Astrocyte (in vitro differentiated cells and primary cell): Measurements from ENCODE around the gene PRKCD. TPM values are rescaled to one million over a fixed set of nuclear protein-coding genes. Genes with fewer than 3 reads are reported as not detected.

Experiments
- DNase-seq: peaks from one replicate; pipeline ENCODE4 v3.0.0-alpha.2; 2010; ENCODE audit warnings: low read depth
- FAIRE-seq: peaks from 2 replicates; lab custom pipeline; 2011; peaks lifted over from hg19 to GRCh38; lab: Jason Lieb, UNC
- H2AFZ ChIP-seq: 2 replicates; pipeline ENCODE4 v1.6.0; 2012; ENCODE audit warnings: low read depth, low read length, inconsistent platforms
- H3K27ac ChIP-seq: 2 replicates; pipeline ENCODE4 v1.5.1; 2011; ENCODE audit warnings: low read depth, low read length, inconsistent platforms
- H3K27me3 ChIP-seq: 2 replicates; pipeline ENCODE4 v1.6.0; 2011; ENCODE audit warnings: low read length, inconsistent platforms; ENCODE audit not compliant: insufficient read depth
- H3K36me3 ChIP-seq: 2 replicates; pipeline ENCODE4 v1.5.1; 2011; ENCODE audit warnings: low read length, inconsistent platforms; ENCODE audit not compliant: insufficient read depth
- H3K4me1 ChIP-seq: 2 replicates; pipeline ENCODE4 v1.5.1; 2011; ENCODE audit warnings: low read length, inconsistent platforms; ENCODE audit not compliant: insufficient read depth
- H3K4me2 ChIP-seq: 2 replicates; pipeline ENCODE4 v1.6.0; 2012; ENCODE audit warnings: low read length, inconsistent platforms
- H3K4me3 ChIP-seq: 2 replicates; pipeline ENCODE4 v1.5.1; 2011; ENCODE audit warnings: low read depth, mild to moderate bottlenecking, low read length, inconsistent platforms; ENCODE audit not compliant: insufficient read depth
- H3K79me2 ChIP-seq: 2 replicates; pipeline ENCODE4 v1.6.0; 2012; ENCODE audit warnings: mild to moderate bottlenecking, low read length, inconsistent platforms; ENCODE audit not compliant: insufficient read depth
- H3K9ac ChIP-seq: 2 replicates; pipeline ENCODE4 v1.6.0; 2012; ENCODE audit warnings: mild to moderate bottlenecking, low read length, inconsistent platforms
- H3K9me3 ChIP-seq: 2 replicates; pipeline ENCODE4 v1.5.1; 2012; ENCODE audit warnings: low read depth, mild to moderate bottlenecking, low read length, inconsistent platforms; ENCODE audit not compliant: insufficient read depth
- H4K20me1 ChIP-seq: 2 replicates; pipeline ENCODE4 v1.6.0; 2012; ENCODE audit warnings: low read length, inconsistent platforms; ENCODE audit not compliant: insufficient read depth
- H3K27ac Mint-ChIP-seq: one replicate; pipeline ENCODE4 v1.8.0; 2021; ENCODE audit warnings: mild to moderate bottlenecking, mixed read lengths; ENCODE audit not compliant: unreplicated experiment
- H3K27me3 Mint-ChIP-seq: one replicate; pipeline ENCODE4 v1.8.0; 2021; ENCODE audit warnings: low read depth, mixed read lengths; ENCODE audit not compliant: unreplicated experiment
- H3K36me3 Mint-ChIP-seq: one replicate; pipeline ENCODE4 v1.8.0; 2021; ENCODE audit warnings: low read depth, mixed read lengths; ENCODE audit not compliant: unreplicated experiment
- H3K4me1 Mint-ChIP-seq: one replicate; pipeline ENCODE4 v1.8.0; 2021; ENCODE audit warnings: low read depth, mixed read lengths; ENCODE audit not compliant: unreplicated experiment
- H3K4me3 Mint-ChIP-seq: one replicate; pipeline ENCODE4 v1.8.0; 2021; ENCODE audit warnings: mild to moderate bottlenecking, moderate library complexity, mixed read lengths; ENCODE audit not compliant: unreplicated experiment
- H3K9me3 Mint-ChIP-seq: one replicate; pipeline ENCODE4 v1.8.0; 2021; ENCODE audit warnings: mild to moderate bottlenecking, mixed read lengths; ENCODE audit not compliant: unreplicated experiment
- CTCF ChIP-seq: IDR thresholded peaks from 2 replicates; pipeline ENCODE4 v1.5.1; 2011; ENCODE audit warnings: low read depth, mild to moderate bottlenecking, inconsistent platforms, low read length, moderate library complexity; ENCODE audit not compliant: insufficient read depth
- EZH2 ChIP-seq: IDR thresholded peaks from 2 replicates; pipeline ENCODE4 v1.6.1; 2012; ENCODE audit warnings: mild to moderate bottlenecking, low read length, inconsistent platforms; ENCODE audit not compliant: insufficient read depth
- total RNA-seq: library from RNA; stranded (reverse); gene quantifications from 2 replicates; pipeline ENCODE4 v1.2.1, GENCODE V29; 2021

Gene PRKCD
- total RNA-seq, 1 donor from 2014 or later = 25.4 TPM

DNA sequence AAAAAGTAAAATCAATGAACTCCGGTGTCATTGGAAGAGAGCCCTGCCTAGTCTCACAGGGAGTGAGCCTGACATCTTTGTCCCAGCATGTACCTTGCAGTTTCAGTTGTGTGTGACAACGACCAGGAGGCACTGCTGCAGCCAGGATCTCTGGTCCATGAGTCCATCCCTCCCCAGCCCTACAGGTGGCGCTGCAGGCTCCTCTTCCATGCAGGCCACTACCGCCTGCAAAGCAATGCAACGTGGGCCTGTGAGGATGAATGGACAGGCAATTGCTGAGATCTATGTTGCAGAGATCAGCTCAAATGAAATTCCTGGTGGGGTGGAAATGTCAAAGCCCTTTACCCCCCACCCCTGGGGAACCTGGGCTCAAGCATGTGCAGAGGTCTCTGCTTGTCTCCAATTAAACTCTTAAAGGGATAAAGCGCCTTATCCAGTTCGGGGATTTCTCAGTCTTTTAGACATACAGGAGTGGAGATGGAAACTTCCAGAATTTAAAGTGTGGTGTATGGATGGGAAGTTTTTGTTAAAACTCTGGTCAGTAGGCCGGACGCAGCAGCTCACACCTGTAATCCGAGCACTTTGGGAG is 59.0 kb downstream of the PRKCD start:
- Histone ChIP-seq H4K20me1 (peaks cover 4% of the 10 kb centered on the region), H3K36me3 (peaks cover 14% of the 10 kb centered on the region), H3K4me3 (no peak overlapping the region), H3K79me2 (no peaks in the 10 kb centered on the region), H3K27ac (no peak overlapping the region), H3K9me3 (no peaks in the 10 kb centered on the region), H3K4me1 (no peaks in the 10 kb centered on the region), H3K4me2 (no peak overlapping the region), H3K9ac (no peak overlapping the region), H3K27me3 (no peaks in the 10 kb centered on the region), H2AFZ (no peak overlapping the region)
- Mint-ChIP-seq H3K27me3 (no peaks in the 10 kb centered on the region), H3K4me3 (no peak overlapping the region), H3K27ac (no peak overlapping the region), H3K9me3 (no peaks in the 10 kb centered on the region), H3K36me3 (peaks cover 10% of the 10 kb centered on the region), H3K4me1 (no peaks in the 10 kb centered on the region)
- peak; percentile 91 for TF ChIP-seq CTCF
- TF ChIP-seq EZH2 = no peak
- peak; percentile 91 for FAIRE-seq
- DNase-seq = peak; percentile 39

GRCh38 chr3:53221345-53221744 is 60.3 kb downstream of the PRKCD start:
- Mint-ChIP-seq H3K9me3 (no peaks in the 10 kb centered on the region), H3K4me1 (no peaks in the 10 kb centered on the region), H3K4me3 (no peak overlapping the region), H3K27me3 (no peaks in the 10 kb centered on the region), H3K27ac (no peak overlapping the region), H3K36me3 (peaks cover 15% of the 10 kb centered on the region)
- DNase-seq (no peak), FAIRE-seq (no peak)
- no peak overlapping the region for H3K9ac ChIP-seq
- H3K79me2 ChIP-seq = no peaks in the 10 kb centered on the region
- H3K9me3 ChIP-seq = no peaks in the 10 kb centered on the region
- H2AFZ ChIP-seq = no peak overlapping the region
- TF ChIP-seq CTCF (no peak), EZH2 (no peak)
- H3K4me2 ChIP-seq = no peak overlapping the region
- H3K27me3 ChIP-seq = no peaks in the 10 kb centered on the region
- no peak overlapping the region for H3K4me3 ChIP-seq
- peaks cover 20% of the 10 kb centered on the region for H3K36me3 ChIP-seq
- H3K4me1 ChIP-seq = no peaks in the 10 kb centered on the region
- peaks cover 16% of the 10 kb centered on the region for H4K20me1 ChIP-seq
- no peak overlapping the region for H3K27ac ChIP-seq

DNA sequence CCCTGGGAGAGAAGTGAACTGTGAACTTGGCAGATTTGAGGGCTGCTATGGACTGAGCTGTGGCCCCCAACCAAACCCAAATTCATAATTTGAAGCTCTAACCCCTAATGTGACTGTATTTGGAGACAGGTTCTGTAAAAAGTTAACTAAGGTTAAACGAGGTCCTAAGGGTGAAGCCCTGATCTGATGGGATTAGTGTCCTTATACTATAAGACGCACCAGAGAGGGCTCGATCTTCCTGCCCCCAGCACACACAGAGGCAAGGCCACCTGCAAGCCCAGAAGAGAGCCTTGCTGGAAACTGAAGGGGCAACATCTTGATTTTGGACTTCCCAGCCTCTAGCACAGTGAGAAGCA is 60.8 kb downstream of the PRKCD start:
- Mint-ChIP-seq H3K4me1 (no peaks in the 10 kb centered on the region), H3K4me3 (no peak overlapping the region), H3K36me3 (peaks cover 15% of the 10 kb centered on the region), H3K27me3 (no peaks in the 10 kb centered on the region), H3K9me3 (no peaks in the 10 kb centered on the region), H3K27ac (no peak overlapping the region)
- no peaks in the 10 kb centered on the region for H3K9me3 ChIP-seq
- no peaks in the 10 kb centered on the region for H3K27me3 ChIP-seq
- H3K4me1 ChIP-seq = no peaks in the 10 kb centered on the region
- no peak overlapping the region for H3K4me3 ChIP-seq
- no peaks in the 10 kb centered on the region for H3K79me2 ChIP-seq
- TF ChIP-seq EZH2 = no peak
- no peak for TF ChIP-seq CTCF
- no peak for DNase-seq
- no peak overlapping the region for H2AFZ ChIP-seq
- H3K4me2 ChIP-seq = no peak overlapping the region
- H3K27ac ChIP-seq = no peak overlapping the region
- peaks cover 24% of the 10 kb centered on the region for H3K36me3 ChIP-seq
- no peak overlapping the region for H3K9ac ChIP-seq
- peaks cover 20% of the 10 kb centered on the region for H4K20me1 ChIP-seq
- no peak for FAIRE-seq
